ENCODE data around the gene PRKCH.

DNA sequence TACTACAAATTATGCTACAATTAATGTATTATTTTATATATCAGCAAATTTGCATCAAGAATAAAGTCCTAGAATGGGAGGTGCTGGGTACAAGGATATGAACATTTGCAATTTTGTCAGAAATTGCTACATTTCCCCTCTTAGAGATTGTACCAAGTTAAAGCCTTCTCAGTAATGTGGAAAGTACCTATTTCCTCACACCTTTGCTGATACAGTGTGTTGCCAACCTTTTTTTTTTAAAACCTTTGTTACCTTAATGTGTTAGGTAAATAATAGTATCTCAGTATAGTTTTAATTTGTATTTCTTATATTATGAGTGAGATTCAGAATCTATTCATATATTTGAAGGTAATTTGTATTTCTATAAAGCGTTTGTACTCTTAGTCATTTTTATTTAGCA lies 278.6 kb downstream of the PRKCH start:
- TF ChIP-seq, protein P1, sequence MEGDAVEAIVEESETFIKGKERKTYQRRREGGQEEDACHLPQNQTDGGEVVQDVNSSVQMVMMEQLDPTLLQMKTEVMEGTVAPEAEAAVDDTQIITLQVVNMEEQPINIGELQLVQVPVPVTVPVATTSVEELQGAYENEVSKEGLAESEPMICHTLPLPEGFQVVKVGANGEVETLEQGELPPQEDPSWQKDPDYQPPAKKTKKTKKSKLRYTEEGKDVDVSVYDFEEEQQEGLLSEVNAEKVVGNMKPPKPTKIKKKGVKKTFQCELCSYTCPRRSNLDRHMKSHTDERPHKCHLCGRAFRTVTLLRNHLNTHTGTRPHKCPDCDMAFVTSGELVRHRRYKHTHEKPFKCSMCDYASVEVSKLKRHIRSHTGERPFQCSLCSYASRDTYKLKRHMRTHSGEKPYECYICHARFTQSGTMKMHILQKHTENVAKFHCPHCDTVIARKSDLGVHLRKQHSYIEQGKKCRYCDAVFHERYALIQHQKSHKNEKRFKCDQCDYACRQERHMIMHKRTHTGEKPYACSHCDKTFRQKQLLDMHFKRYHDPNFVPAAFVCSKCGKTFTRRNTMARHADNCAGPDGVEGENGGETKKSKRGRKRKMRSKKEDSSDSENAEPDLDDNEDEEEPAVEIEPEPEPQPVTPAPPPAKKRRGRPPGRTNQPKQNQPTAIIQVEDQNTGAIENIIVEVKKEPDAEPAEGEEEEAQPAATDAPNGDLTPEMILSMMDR (IDR thresholded peaks at IDR 0.05), result no peak
- TF ChIP-seq POLR2A (IDR thresholded peaks at IDR 0.05), result no peak
